NCI-H2171 treated with DMSO at 0.1 percent for 48 hours (cell line): Measurements from ENCODE around the gene ASIC4.

Source experiments
- DNase-seq: peaks from one replicate; lab custom pipeline; 2025; lab: John Stamatoyannopoulos, UW

ASIC4 gene, protein sequence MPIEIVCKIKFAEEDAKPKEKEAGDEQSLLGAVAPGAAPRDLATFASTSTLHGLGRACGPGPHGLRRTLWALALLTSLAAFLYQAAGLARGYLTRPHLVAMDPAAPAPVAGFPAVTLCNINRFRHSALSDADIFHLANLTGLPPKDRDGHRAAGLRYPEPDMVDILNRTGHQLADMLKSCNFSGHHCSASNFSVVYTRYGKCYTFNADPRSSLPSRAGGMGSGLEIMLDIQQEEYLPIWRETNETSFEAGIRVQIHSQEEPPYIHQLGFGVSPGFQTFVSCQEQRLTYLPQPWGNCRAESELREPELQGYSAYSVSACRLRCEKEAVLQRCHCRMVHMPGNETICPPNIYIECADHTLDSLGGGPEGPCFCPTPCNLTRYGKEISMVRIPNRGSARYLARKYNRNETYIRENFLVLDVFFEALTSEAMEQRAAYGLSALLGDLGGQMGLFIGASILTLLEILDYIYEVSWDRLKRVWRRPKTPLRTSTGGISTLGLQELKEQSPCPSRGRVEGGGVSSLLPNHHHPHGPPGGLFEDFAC

DNA sequence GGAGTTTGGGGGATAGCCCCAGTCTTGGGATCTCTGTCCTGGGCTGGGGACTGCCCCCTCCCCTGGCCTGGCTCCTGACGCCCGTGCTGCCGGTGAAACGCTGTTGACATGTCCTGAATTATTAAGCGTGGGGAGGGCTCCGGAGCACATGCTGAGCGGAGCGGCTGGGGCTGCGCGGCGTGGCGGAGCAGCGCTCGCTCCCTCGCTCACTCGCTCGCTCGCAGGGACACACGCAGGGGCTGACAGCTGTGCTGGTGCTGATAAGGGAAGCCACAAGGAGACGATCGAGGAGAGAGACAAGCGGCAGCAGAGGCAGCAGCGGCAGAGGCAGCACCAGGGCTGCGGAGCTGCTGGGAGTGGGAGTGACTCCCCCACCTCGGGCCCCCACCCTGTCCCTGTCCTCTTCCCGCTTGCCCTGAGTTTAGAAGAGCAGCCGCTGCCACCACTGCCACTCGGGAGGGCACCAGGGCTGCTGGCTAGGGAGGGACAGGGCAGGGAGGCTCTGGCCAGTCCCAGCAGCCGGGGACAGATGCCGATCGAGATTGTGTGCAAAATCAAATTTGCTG, at the start of gene ASIC4:
Gene ASIC4 (plus strand): TSS at position 287 of the 566 bp plus-strand sequence. CDS start 243 bp downstream, at position 530.
- DNase-seq: peak; percentile 75

DNA sequence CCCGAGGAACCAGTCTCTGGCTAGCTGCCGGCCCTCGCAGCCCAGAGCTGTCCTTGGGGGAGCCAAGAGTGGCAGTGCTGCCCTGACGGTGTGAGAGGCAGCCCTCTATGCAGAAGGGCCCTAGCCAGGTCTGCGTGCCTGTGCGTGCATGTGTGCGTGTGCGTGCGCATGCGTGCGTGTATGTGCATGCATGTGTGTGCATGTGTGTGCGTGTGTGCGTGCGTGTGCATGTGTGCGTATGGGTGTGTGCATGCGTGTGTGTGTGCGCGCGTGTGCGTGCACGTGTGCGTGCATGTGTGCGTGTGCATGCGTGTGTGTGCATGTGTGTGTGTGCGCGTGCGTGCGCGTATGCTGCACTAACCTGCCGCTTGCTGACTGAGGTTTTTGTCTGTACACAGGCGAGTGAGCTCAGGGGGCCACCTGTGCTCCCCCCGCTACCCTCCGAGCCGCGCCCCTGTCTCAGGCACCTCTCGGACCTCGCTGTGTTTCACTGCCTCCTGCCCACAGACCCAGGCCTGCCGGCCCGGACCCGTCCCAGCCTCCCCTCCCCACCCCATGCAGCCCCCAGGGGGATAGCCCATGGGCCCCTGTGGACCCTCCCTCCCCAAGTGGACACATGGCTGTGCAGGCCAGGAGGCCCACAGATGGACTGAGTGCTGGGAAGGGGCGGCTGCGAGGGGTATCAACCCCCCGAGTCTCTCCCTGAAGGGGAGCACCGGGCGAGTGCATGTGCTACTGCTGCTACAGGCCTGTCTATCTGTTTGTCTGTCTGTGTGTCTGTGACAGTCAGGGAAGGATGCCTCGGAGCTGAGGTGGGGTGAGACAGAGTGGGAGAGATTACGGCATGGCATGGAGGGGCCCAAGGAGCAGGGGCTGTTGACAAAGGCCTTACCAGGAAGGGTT, 48.4 kb upstream of the ASIC4 start:
- no peak for DNase-seq

DNA sequence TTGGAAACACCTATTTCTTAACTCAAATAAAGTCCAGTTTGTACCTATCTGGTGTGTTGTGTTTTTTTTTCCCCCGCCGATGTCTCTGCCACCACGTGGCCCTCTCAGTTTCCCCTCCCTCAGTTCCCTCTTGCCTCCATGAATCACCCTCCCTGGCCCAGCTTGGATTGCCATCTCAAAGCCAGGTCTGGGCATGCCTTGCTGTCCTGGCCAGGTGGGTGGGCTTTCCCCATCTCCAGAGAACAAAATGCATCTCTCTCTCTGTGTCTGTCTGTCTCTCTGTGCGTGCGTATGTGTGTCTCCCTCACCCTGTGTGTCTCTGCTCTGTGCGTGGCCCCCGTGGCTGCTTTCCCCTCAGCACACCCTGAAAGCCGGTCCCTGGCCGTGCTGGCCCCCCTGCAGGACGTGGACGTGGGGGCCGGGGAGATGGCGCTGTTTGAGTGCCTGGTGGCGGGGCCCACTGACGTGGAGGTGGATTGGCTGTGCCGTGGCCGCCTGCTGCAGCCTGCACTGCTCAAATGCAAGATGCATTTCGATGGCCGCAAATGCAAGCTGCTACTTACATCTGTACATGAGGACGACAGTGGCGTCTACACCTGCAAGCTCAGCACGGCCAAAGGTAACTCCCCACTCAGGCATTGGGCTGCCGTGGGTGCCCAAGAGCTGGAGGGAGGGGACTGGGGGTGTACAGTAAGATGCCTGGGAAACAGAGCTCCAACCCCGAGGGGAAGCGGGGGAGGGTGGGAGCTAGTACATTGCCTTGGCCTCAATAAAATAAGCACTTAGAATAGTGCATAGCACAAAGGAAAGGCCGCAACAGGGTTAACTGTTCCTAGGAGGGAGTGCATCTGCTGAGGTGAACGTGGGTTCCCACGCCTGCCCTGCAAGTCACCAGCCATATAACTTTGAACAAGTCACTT, 47.2 kb upstream of the ASIC4 start:
- DNase-seq: no peak

DNA sequence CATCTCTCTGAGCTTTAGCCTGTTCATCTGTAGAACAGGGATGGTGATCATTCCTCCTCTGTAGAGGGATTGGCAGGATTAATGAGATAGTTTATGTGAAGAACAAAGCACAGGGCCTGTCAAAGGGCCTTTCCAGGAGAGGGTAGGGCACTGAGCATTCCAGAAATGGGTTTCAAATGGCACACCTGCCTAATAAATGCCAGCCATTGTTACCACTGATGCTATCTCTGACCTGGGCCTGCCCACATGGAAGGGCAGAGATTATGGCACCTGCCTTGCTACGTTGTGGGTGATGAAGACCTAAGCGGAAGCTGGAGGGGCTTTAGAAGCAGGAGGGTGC, 46.6 kb upstream of the ASIC4 start:
- no peak for DNase-seq

DNA sequence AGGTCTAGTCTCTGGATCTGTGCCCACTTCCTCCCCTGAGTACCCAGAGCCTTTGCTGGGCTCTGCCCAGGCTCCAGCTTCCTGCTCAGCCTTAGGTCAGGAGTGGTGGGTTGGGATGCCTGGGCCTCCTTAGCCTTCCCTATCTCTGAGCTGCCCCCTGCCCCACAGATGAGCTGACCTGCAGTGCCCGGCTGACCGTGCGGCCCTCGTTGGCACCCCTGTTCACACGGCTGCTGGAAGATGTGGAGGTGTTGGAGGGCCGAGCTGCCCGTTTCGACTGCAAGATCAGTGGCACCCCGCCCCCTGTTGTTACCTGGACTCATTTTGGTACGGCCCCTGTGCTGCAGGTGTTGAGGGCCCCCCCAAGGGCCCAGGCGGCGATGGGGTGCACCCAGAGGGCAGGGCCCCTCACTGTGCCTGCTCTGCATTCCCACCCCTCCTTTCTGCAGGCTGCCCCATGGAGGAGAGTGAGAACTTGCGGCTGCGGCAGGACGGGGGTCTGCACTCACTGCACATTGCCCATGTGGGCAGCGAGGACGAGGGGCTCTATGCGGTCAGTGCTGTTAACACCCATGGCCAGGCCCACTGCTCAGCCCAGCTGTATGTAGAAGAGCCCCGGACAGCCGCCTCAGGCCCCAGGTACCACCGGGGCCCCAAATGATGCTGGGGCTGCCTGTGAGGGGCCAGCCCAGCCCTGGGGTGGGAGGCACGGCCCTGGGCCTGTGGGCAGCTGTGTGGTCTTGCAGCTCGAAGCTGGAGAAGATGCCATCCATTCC, 45.7 kb upstream of the ASIC4 start:
- no peak for DNase-seq

DNA sequence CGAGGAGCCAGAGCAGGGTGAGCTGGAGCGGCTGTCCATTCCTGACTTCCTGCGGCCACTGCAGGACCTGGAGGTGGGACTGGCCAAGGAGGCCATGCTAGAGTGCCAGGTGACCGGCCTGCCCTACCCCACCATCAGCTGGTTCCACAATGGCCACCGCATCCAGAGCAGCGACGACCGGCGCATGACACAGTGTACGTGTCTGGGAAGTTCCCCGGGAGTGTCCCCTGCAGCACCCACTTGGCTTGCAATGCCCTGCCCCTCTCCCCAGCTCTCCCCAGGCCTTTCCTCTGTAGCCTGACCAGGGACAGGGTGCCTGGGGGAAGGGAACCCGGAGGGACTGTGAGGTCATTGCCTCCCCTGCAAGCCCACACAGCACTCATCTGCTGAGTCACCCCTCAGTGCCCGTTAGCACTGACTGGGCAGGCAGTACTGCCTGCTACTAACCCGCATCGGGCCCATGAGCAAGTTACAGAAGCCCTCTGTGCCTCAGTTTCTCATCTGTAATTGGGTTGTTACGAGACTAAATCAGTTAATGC, 45.0 kb upstream of the ASIC4 start:
- DNase-seq: no peak

DNA sequence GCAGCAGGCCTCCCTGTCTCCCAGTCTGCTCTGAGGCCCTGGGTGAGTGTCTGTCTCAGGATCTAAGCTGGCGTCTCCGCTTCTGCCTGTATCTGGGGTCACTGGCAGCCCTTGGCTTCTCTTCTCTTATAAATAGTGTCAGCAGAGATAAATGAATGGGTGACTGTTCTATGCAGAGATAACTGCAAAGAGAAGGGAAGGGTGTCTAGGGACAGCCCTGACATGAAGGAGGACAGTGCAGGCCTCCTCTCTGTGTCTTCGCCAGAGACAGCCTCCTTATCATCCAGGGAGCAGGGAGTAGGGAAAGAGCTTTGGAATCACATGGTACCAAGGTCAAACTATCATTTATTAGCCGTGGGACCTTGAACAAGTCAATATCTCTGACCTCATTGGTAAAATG, 43.9 kb upstream of the ASIC4 start:
- no peak for DNase-seq

DNA sequence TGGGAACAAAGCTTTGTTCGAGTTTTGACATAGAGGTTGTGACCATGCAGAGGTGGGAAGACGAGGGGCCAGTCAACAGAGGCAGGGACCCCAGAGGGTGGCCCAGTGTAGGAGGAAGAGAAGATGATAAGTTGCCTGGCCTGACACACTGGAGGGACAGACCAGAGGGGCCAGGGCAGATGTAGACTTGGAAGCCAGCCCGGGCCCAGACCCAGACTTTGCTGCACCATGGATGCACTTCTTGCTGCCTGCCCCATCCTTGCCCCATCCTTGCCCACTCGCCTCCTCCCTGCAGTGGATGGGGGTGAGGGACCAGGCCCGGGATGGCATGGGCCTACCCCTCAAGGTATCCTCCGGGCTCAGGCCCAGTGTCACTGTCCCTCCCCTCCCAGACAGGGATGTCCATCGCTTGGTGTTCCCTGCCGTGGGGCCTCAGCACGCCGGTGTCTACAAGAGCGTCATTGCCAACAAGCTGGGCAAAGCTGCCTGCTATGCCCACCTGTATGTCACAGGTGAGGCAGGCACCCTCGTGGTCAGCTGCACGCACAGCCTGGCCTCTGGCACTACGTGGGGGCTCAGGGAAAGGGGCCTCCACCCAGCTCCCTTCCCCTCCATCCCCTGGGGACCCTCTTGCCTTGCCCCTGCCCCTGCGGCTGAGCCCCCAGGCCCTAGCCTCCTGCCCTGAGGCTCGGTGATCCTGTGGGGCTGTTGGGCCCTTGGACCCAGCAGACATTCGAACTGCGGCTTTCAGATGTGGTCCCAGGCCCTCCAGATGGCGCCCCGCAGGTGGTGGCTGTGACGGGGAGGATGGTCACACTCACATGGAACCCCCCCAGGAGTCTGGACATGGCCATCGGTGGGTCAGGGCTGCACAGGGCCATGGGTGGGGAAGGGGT, 42.6 kb upstream of the ASIC4 start:
- no peak for DNase-seq

DNA sequence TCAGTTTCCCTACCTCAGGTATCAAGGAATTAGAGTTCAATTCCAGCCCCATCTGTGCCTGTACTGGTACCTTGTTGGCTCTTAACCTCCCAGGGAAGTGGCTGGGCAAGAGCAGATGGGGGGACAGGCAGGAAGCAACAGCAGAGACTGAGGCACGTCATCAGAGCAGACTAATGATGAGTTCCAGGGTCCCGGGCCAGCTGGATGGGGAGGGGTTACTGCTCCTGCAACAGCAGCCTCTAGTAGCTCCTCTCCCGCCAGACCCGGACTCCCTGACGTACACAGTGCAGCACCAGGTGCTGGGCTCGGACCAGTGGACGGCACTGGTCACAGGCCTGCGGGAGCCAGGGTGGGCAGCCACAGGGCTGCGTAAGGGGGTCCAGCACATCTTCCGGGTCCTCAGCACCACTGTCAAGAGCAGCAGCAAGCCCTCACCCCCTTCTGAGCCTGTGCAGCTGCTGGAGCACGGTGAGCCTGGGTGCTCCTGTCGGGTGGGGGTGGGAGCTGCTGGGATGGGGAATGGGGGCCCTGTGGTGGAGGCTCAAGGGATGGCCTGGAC, 41.6 kb upstream of the ASIC4 start:
- no peak for DNase-seq

DNA sequence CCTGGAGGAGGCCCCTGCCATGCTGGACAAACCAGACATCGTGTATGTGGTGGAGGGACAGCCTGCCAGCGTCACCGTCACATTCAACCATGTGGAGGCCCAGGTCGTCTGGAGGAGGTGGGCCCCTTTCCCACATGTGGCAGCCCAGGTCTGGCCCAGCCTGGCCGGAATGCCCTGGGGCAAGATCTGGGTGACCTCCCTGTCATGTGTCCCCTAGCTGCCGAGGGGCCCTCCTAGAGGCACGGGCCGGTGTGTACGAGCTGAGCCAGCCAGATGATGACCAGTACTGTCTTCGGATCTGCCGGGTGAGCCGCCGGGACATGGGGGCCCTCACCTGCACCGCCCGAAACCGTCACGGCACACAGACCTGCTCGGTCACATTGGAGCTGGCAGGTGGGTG, 40.8 kb upstream of the ASIC4 start:
- DNase-seq: no peak

DNA sequence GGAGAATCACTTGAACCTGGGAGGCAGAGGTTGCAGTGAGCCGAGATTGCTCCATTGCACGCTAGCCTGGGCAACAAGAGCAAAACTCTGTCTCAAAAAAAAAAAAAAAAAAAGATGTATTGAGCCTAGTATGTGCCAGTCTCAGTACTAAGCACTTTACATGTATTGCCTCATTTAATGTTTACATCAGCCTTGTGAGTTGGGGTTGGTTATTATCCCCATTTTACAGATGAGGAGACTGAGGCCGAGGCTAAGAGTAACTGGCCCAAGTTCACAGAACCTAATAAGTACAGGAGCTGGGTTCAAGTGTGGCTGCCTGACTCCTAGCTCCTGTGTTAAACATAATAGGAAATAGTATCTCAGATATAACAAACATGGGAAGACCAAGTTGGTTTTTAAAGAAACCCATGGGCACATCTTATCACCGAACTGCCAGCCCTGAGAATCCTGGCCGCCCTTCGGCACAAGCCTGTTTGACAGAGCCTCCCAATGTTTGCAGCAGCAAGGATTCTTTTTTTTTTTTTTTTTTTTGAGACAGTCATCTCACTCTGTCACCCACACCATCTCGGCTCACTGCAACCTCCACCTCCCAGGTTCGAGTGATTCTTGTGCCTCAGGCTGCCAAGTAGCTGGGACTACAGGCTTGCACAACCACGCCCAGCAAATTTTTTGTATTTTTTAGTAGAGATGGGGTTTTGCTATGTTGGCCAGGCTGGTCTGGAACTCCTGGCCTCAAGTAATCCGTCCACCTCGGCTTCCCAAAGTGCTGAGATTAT, 39.8 kb upstream of the ASIC4 start:
- DNase-seq: no peak

DNA sequence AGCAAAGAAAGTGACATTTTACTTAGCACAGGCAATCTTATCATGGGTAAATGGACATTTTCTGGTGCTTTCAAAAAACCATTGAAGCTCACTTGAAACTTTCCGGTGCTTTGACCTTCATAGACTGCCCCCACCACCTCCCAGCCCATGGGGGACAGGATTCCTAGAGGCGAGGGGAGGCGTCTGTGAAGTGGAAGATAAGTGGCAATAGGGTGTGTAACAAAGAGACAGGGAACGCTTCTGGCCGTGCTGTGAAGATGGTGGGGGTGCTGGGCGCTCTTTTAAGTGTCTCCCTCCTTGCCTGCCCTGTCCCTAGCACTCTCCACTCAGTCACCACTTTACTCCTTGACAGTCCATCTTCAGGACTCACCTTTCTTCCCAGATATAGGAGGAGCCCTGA, 39.0 kb upstream of the ASIC4 start:
- DNase-seq: no peak

DNA sequence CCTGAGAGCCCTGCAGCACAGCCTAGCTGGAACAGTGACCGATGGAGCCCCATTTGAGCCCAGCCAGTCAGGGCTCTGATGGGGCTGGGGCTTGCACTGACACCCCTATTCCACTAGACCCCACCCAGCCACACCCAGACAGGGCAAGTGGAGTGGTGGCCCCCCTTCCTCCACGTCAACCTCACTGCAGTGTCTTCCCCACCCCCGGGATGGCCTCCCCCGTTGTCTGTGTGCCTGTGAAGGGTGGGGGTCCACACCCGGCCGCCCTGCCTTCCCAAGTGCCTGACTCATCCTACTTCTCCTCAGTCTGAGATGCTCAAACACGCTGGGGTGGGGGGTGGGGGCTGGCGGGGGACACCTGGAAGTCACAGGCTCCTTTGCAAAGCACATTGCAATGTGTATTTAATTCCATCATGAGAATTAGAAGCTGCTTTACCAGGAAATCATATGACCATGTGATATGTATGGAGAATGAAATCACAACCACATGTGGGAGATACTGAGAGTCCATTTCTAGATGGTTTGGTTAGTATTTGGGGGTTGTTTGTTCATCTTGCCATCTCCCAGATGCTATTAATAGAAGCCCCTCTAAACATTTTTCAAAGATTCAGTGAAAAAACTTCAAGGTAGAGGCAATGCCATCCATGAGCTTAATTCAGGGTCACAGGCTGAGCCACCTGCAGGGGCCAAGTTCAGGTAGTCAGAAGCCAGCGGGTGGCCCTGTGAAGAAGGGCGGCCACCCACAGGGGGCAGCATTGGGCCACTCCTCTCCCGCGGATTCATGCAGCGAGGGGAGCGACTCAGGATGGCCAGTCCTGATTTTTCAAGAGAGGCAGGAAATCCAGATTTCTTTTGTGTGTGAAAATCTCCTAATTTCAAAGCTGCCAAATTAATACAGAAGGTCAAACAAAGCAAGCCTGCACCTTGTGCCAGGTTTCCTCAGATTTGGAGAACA, 38.3 kb upstream of the ASIC4 start:
- DNase-seq: peak; percentile 31

DNA sequence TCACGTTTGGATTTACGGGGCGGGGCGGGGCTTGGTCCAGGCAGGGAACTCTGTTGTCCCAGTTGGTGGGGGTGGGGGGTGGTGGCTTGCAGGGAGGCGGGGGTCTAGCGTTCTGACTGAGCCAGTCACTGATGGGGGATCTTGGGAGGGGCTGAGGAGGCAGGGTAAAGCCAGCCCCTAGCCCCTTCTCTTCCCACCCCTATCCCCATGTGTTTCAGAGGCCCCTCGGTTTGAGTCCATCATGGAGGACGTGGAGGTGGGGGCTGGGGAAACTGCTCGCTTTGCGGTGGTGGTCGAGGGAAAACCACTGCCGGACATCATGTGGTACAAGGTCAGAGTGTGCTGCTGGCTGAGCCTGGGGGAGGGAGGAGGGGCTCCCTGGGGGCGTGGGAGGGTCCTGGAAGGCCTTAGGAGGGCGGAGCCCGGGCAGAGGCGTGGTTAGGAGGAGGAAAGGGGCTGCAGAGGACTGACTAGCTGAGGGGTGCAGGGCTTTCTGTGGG, 37.6 kb upstream of the ASIC4 start:
- DNase-seq: no peak

DNA sequence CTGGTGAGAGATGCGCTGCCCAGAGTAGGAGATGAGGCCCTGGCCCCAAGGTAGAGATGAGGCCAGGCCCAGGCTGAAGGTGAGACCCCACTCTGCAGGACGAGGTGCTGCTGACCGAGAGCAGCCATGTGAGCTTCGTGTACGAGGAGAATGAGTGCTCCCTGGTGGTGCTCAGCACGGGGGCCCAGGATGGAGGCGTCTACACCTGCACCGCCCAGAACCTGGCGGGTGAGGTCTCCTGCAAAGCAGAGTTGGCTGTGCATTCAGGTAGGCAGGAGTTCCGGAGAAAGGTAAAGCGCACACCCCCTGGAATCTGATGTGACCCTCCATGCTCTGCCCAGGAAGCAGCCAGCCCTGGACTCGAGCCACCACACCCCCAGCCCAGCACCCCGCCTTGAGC, 37.1 kb upstream of the ASIC4 start:
- DNase-seq: no peak

DNA sequence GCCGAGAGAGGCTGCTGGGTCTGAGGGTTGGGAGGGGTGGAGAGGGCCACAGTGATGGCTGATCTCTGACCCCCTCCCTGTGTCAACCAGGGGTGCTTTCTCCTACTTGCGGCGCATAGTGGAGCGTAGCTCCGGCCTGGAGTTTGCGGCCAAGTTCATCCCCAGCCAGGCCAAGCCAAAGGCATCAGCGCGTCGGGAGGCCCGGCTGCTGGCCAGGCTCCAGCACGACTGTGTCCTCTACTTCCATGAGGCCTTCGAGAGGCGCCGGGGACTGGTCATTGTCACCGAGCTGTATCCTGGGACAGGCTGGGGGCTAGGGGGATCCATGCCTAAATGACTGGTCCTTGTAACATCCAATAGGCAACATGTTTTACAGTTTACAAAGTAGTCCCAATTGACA, 36.5 kb upstream of the ASIC4 start:
- no peak for DNase-seq

DNA sequence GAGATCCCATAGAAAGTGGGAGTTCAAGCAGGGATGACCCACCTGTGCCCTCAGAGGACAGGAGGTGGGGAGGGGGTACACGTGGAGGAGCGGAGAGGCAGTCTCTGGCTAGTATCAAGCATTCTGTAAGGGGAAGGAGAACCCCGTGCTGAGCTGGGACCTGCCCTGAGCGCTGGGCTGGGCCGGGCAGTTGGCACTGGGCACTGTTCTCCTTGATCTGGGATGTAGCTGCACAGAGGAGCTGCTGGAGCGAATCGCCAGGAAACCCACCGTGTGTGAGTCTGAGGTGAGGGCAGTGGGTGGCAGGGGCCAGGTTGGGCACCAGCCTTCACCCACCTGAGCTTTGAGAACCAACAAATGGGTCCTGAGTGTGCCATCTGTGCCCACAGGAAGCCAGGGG, 35.4 kb upstream of the ASIC4 start:
- no peak for DNase-seq
